MCF 10A (cell line): ENCODE data around the gene SMYD3. TPM values are rescaled to one million over a fixed set of nuclear protein-coding genes. Genes with fewer than 3 reads are reported as not detected.
"Not testable (repeated sequence)": the region's sequence is repeated elsewhere in the genome, so short reads cannot be mapped to it uniquely, and the experiment has no call there.

Experiments
- BruUV-seq: library from RNA; stranded (reverse); fragments of 400-500 nt; replicated peaks from 2 replicates; lab custom pipeline; 2021; lab: Mats Ljungman, UMichigan
- CTCF ChIA-PET: fragments of 300-600 bp; sonication (Branson Sonifier 250); formaldehyde crosslinking; extraction: SDS; loops from one replicate; lab custom pipeline; 2021; ENCODE audit warnings: antibody characterized with exemption, inconsistent platforms; lab: Yijun Ruan, JAX
- POLR2A ChIA-PET: fragments of 300-600, 350-650 bp; sonication (Branson Sonifier 250); formaldehyde crosslinking; extraction: SDS; loops from one replicate; lab custom pipeline; 2020; ENCODE audit warnings: antibody characterized with exemption, inconsistent platforms; lab: Yijun Ruan, JAX
- DNase-seq: peaks from one replicate; pipeline ENCODE4 v3.0.0-alpha.2; 2018; ENCODE audit not compliant: unreplicated experiment
- H3K27ac Mint-ChIP-seq: one replicate; pipeline ENCODE4 v1.8.0; 2022; ENCODE audit warnings: mild to moderate bottlenecking, low read depth, mixed read lengths; ENCODE audit not compliant: unreplicated experiment
- H3K27me3 Mint-ChIP-seq: one replicate; pipeline ENCODE4 v1.8.0; 2022; ENCODE audit warnings: mixed read lengths; ENCODE audit not compliant: insufficient read depth, unreplicated experiment
- H3K36me3 Mint-ChIP-seq: one replicate; pipeline ENCODE4 v1.8.0; 2022; ENCODE audit warnings: mild to moderate bottlenecking, moderate library complexity, mixed read lengths; ENCODE audit not compliant: insufficient read depth, unreplicated experiment
- H3K4me1 Mint-ChIP-seq: one replicate; pipeline ENCODE4 v1.8.0; 2022; ENCODE audit warnings: mixed read lengths; ENCODE audit not compliant: insufficient read depth, unreplicated experiment
- H3K4me3 Mint-ChIP-seq: one replicate; pipeline ENCODE4 v1.8.0; 2022; ENCODE audit warnings: mild to moderate bottlenecking, moderate library complexity, mixed read lengths; ENCODE audit not compliant: unreplicated experiment
- H3K9me3 Mint-ChIP-seq: one replicate; pipeline ENCODE4 v1.8.0; 2022; ENCODE audit warnings: mixed read lengths; ENCODE audit not compliant: unreplicated experiment
- CTCF ChIP-seq: fragments of 200-600 bp; IDR thresholded peaks from one replicate; pipeline ENCODE4 v1.8.0; 2022; ENCODE audit warnings: antibody characterized with exemption, mild to moderate bottlenecking; ENCODE audit not compliant: unreplicated experiment
- intact Hi-C: fragments of 100-400 bp; cut with micrococcal nuclease; formaldehyde crosslinking; loops from 2 replicates; pipeline ENCODE4 v1.14.1; 2022
- total RNA-seq: library from RNA; stranded (reverse); gene quantifications from 2 replicates; pipeline ENCODE4 v1.2.3, GENCODE V29; 2022

Gene SMYD3
- total RNA-seq, 1 experiment from 2014 or later = 26.9 TPM

- no TSS peak for BruUV-seq
- intact Hi-C loops = no loop called here
- no peak for DNase-seq
- H3K4me1 Mint-ChIP-seq = no peaks in the 10 kb centered on the region
- POLR2A ChIA-PET = interaction anchor here (1.2 kb wide), 1 partner anchor 14 kb away, joined by 4 read pairs; no protein-coding TSS in a partner anchor
- no peaks in the 10 kb centered on the region for H3K9me3 Mint-ChIP-seq
- H3K27ac Mint-ChIP-seq = no peak overlapping the region
- no peak overlapping the region for H3K4me3 Mint-ChIP-seq
- H3K27me3 Mint-ChIP-seq = no peaks in the 10 kb centered on the region
- TF ChIP-seq CTCF = no peak
- CTCF ChIA-PET = interaction anchor here (0.8 to 1.7 kb wide), 2 partner anchors 31 to 820 kb away, joined by 4 read pairs; no protein-coding TSS in a partner anchor
- no peaks in the 10 kb centered on the region for H3K36me3 Mint-ChIP-seq
Measured at GRCh38 chr1:245972476-245972875, 534.6 kb downstream of the SMYD3 start.

GRCh38 chr1:245971711-245972085 is 535.4 kb downstream of the SMYD3 start:
- Mint-ChIP-seq H3K4me3 (no peak overlapping the region), H3K27ac (no peak overlapping the region)
- CTCF ChIA-PET = interaction anchor here (0.5 to 1.7 kb wide), 6 partner anchors 12 to 1282 kb away, joined by 3 to 4 read pairs (median 4); no protein-coding TSS in a partner anchor

DNA sequence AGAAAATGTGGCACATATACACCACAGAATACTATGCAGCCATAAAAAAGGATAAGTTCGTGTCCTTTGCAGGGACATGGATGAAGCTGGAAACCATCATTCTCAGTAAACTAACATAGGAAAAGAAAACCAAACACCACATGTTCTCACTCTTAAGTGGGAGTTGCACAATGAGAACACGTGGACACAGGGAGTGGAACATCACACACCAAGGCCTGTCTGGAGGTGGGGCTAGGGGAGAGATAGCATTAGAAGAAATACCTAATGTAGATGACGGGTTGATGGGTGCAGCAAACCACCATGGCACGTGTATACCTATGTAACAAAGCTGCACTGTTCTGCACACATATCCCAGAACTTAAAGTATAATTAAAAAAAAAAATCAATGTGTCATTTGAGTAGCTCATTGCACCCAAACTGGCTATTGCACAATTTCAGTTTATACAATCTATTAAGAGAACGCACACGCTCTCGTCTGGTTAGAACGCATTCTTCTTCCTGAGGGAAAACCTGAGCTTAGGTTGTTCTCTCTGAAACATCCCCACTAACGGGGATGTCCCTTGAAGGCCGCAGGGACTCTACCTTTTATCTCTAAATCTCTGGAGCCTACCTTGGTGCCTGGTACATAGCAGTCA is 535.9 kb downstream of the SMYD3 start:
- H3K4me3 Mint-ChIP-seq, intact Hi-C loops, H3K9me3 Mint-ChIP-seq, BruUV-seq, H3K27me3 Mint-ChIP-seq, DNase-seq, POLR2A ChIA-PET, H3K4me1 Mint-ChIP-seq, H3K36me3 Mint-ChIP-seq, H3K27ac Mint-ChIP-seq: not testable (repeated sequence)
- CTCF ChIA-PET = interaction anchor here (0.5 to 1.1 kb wide), 7 partner anchors 12 to 1282 kb away, joined by 3 to 4 read pairs (median 3); no protein-coding TSS in a partner anchor

More at GRCh38 chr1:245971711-245972085, 535.4 kb downstream of the SMYD3 start:
- no TSS peak for BruUV-seq
- DNase-seq = no peak
- no peaks in the 10 kb centered on the region for H3K36me3 Mint-ChIP-seq
- intact Hi-C loops = no loop called here
- H3K9me3 Mint-ChIP-seq = no peaks in the 10 kb centered on the region
- no peak for TF ChIP-seq CTCF
- H3K4me1 Mint-ChIP-seq = no peaks in the 10 kb centered on the region
- POLR2A ChIA-PET = no interaction called here
- no peaks in the 10 kb centered on the region for H3K27me3 Mint-ChIP-seq

- no peak for TF ChIP-seq CTCF
- ChIA-PET POLR2A (no interaction called here), CTCF (interaction anchor here (0.7 kb wide), 1 partner anchor 824 kb away, joined by 5 read pairs; no protein-coding TSS in a partner anchor)
- H3K9me3 Mint-ChIP-seq = no peaks in the 10 kb centered on the region
- no TSS peak for BruUV-seq
- intact Hi-C loops = no loop called here
- H3K4me1 Mint-ChIP-seq = no peaks in the 10 kb centered on the region
- no peak overlapping the region for H3K27ac Mint-ChIP-seq
- H3K4me3 Mint-ChIP-seq = no peak overlapping the region
- DNase-seq = no peak
- H3K27me3 Mint-ChIP-seq = no peaks in the 10 kb centered on the region
- H3K36me3 Mint-ChIP-seq = no peaks in the 10 kb centered on the region
Measured at GRCh38 chr1:245969283-245969682, 537.8 kb downstream of the SMYD3 start.
